ENCODE data around the gene CEBPA.

CEBPA gene

GRCh38 chr19:33344573-33344925, 42.2 kb upstream of the CEBPA start:
- Histone ChIP-seq H3K9me3 (ENCODE audit: low read depth, low read length) (no peaks in the 10 kb centered on the region), H3K36me3 (ENCODE audit: insufficient read depth, low read length) (no peaks in the 10 kb centered on the region), H3K9ac (ENCODE audit: insufficient read length) (no peak overlapping the region), H3K4me3 (no peak overlapping the region), H3K27ac (no peak overlapping the region)
- TF ChIP-seq FOXP2 (optimal IDR thresholded peaks at IDR 0.05; ENCODE audit: control extremely low read depth, extremely low read length, insufficient read depth) (no peak), POLR2AphosphoS5 (IDR thresholded peaks at IDR 0.05; ENCODE audit: borderline replicate concordance, low read depth, low read length) (no peak), EZH2 (IDR thresholded peaks at IDR 0.05) (no peak)
- no peak for DNase-seq (ENCODE audit: low read depth, low spot score)

- H3K27ac ChIP-seq = no peak overlapping the region
- H3K4me3 ChIP-seq = no peak overlapping the region
- no peak overlapping the region for H3K9ac ChIP-seq (ENCODE audit: insufficient read length)
- TF ChIP-seq POLR2AphosphoS5 (IDR thresholded peaks at IDR 0.05; ENCODE audit: borderline replicate concordance, low read depth, low read length) (no peak), FOXP2 (optimal IDR thresholded peaks at IDR 0.05; ENCODE audit: control extremely low read depth, extremely low read length, insufficient read depth) (no peak), EZH2 (IDR thresholded peaks at IDR 0.05) (no peak)
- H3K9me3 ChIP-seq (ENCODE audit: low read depth, low read length) = no peaks in the 10 kb centered on the region
- no peak for DNase-seq (ENCODE audit: low read depth, low spot score)
- no peaks in the 10 kb centered on the region for H3K36me3 ChIP-seq (ENCODE audit: insufficient read depth, low read length)
Measured at GRCh38 chr19:33343859-33344572, 41.7 kb upstream of the CEBPA start.

- no peak for DNase-seq (ENCODE audit: low read depth, low spot score)
- no peak overlapping the region for H3K9ac ChIP-seq (ENCODE audit: insufficient read length)
Measured at GRCh38 chr19:33343301-33343700, 41.0 kb upstream of the CEBPA start.

GRCh38 chr19:33340991-33341390, 38.7 kb upstream of the CEBPA start:
- no peaks in the 10 kb centered on the region for H3K36me3 ChIP-seq (ENCODE audit: insufficient read depth, low read length)
- no peak for DNase-seq (ENCODE audit: low read depth, low spot score)

More at GRCh38 chr19:33343301-33343700, 41.0 kb upstream of the CEBPA start:
- Histone ChIP-seq H3K36me3 (ENCODE audit: insufficient read depth, low read length) (no peaks in the 10 kb centered on the region), H3K27ac (no peak overlapping the region), H3K9me3 (ENCODE audit: low read depth, low read length) (no peaks in the 10 kb centered on the region), H3K4me3 (no peak overlapping the region)
- TF ChIP-seq EZH2 (IDR thresholded peaks at IDR 0.05) = no peak
- no peak for TF ChIP-seq FOXP2 (optimal IDR thresholded peaks at IDR 0.05; ENCODE audit: control extremely low read depth, extremely low read length, insufficient read depth)
- no peak for TF ChIP-seq POLR2AphosphoS5 (IDR thresholded peaks at IDR 0.05; ENCODE audit: borderline replicate concordance, low read depth, low read length)

GRCh38 chr19:33339016-33339984, 37.0 kb upstream of the CEBPA start:
- TF ChIP-seq EZH2 (IDR thresholded peaks at IDR 0.05) (no peak), POLR2AphosphoS5 (IDR thresholded peaks at IDR 0.05; ENCODE audit: borderline replicate concordance, low read depth, low read length) (no peak), FOXP2 (optimal IDR thresholded peaks at IDR 0.05; ENCODE audit: control extremely low read depth, extremely low read length, insufficient read depth) (no peak)
- Histone ChIP-seq H3K36me3 (ENCODE audit: insufficient read depth, low read length) (no peaks in the 10 kb centered on the region), H3K27ac (no peak overlapping the region), H3K4me3 (no peak overlapping the region), H3K9ac (ENCODE audit: insufficient read length) (no peak overlapping the region), H3K9me3 (ENCODE audit: low read depth, low read length) (no peaks in the 10 kb centered on the region)
- DNase-seq (ENCODE audit: low read depth, low spot score) = no peak

More at GRCh38 chr19:33340991-33341390, 38.7 kb upstream of the CEBPA start:
- Histone ChIP-seq H3K27ac (no peak overlapping the region), H3K9me3 (ENCODE audit: low read depth, low read length) (no peaks in the 10 kb centered on the region), H3K9ac (ENCODE audit: insufficient read length) (no peak overlapping the region), H3K4me3 (no peak overlapping the region)
- TF ChIP-seq EZH2 (IDR thresholded peaks at IDR 0.05) = no peak
- TF ChIP-seq FOXP2 (optimal IDR thresholded peaks at IDR 0.05; ENCODE audit: control extremely low read depth, extremely low read length, insufficient read depth) = no peak
- no peak for TF ChIP-seq POLR2AphosphoS5 (IDR thresholded peaks at IDR 0.05; ENCODE audit: borderline replicate concordance, low read depth, low read length)

GRCh38 chr19:33335446-33335845, 33.1 kb upstream of the CEBPA start:
- Histone ChIP-seq H3K9me3 (ENCODE audit: low read depth, low read length) (no peaks in the 10 kb centered on the region), H3K9ac (ENCODE audit: insufficient read length) (no peak overlapping the region), H3K4me3 (no peak overlapping the region), H3K36me3 (ENCODE audit: insufficient read depth, low read length) (no peaks in the 10 kb centered on the region), H3K27ac (no peak overlapping the region)
- TF ChIP-seq FOXP2 (optimal IDR thresholded peaks at IDR 0.05; ENCODE audit: control extremely low read depth, extremely low read length, insufficient read depth) (no peak), EZH2 (IDR thresholded peaks at IDR 0.05) (no peak), POLR2AphosphoS5 (IDR thresholded peaks at IDR 0.05; ENCODE audit: borderline replicate concordance, low read depth, low read length) (no peak)
- DNase-seq (ENCODE audit: low read depth, low spot score) = no peak

GRCh38 chr19:33334271-33334670, 31.9 kb upstream of the CEBPA start:
- H3K27ac ChIP-seq = no peak overlapping the region
- H3K9ac ChIP-seq (ENCODE audit: insufficient read length) = no peak overlapping the region
- no peaks in the 10 kb centered on the region for H3K36me3 ChIP-seq (ENCODE audit: insufficient read depth, low read length)
- TF ChIP-seq EZH2 (IDR thresholded peaks at IDR 0.05) = no peak
- no peak for TF ChIP-seq POLR2AphosphoS5 (IDR thresholded peaks at IDR 0.05; ENCODE audit: borderline replicate concordance, low read depth, low read length)
- TF ChIP-seq FOXP2 (optimal IDR thresholded peaks at IDR 0.05; ENCODE audit: control extremely low read depth, extremely low read length, insufficient read depth) = no peak
- H3K4me3 ChIP-seq = no peak overlapping the region
- DNase-seq (ENCODE audit: low read depth, low spot score) = no peak
- no peaks in the 10 kb centered on the region for H3K9me3 ChIP-seq (ENCODE audit: low read depth, low read length)

- no peak for DNase-seq (ENCODE audit: low read depth, low spot score)
- H3K9me3 ChIP-seq (ENCODE audit: low read depth, low read length) = no peaks in the 10 kb centered on the region
- H3K27ac ChIP-seq = no peak overlapping the region
- no peaks in the 10 kb centered on the region for H3K36me3 ChIP-seq (ENCODE audit: insufficient read depth, low read length)
- no peak overlapping the region for H3K4me3 ChIP-seq
- TF ChIP-seq EZH2 (IDR thresholded peaks at IDR 0.05) (no peak), POLR2AphosphoS5 (IDR thresholded peaks at IDR 0.05; ENCODE audit: borderline replicate concordance, low read depth, low read length) (no peak), FOXP2 (optimal IDR thresholded peaks at IDR 0.05; ENCODE audit: control extremely low read depth, extremely low read length, insufficient read depth) (no peak)
- H3K9ac ChIP-seq (ENCODE audit: insufficient read length) = no peak overlapping the region
Measured at GRCh38 chr19:33333642-33334041, 31.3 kb upstream of the CEBPA start.

All from SK-N-MC (cell line).